Measurements from ENCODE around the gene TNPO3.
"Not testable (repeated sequence)": the region's sequence is repeated elsewhere in the genome, so short reads cannot be mapped to it uniquely, and the experiment has no call there.

Gene TNPO3

GRCh38 chr7:129014501-129015101 lies 40.3 kb downstream of the TNPO3 start:
- DNase-seq (ENCODE audit: low read depth in 2 of 2): no peak

DNA sequence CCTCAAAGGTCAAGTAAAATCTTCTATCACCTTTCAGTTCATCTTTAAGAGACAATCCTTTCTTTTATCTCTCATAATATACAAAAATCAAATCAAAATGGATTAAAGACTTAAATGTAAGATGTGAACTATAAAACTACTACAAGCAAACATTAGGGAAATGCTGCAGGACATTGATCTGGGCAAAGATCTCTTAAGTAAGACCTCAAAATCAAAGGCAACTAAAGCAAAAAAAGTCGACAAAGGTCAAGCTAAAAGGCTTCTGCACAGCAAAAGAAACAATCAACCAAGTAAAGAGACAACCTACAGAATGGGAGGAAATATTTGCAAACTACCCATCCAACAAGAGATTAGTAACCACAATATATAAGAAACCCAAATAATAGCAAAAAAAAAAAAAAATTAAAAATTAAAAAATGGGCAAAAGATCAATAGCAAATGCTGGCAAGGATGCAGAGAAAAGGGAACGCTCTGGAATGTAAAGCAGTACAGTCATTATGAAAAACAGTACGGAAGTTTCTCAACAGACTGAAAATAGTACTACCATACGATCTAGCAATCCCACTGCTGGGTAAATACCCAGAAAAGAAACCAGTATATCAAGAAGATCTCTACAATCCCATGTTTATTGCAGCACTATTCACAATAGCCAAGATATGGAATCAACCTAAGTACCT lies 41.7 kb downstream of the TNPO3 start:
- no peak for DNase-seq (ENCODE audit: low read depth in 2 of 2)

GRCh38 chr7:129012641-129013040 lies 42.3 kb downstream of the TNPO3 start:
- DNase-seq (ENCODE audit: low read depth in 2 of 2): no peak

GRCh38 chr7:129010075-129010474 lies 44.8 kb downstream of the TNPO3 start:
- no peak for DNase-seq (ENCODE audit: low read depth in 2 of 2)

GRCh38 chr7:129009437-129009836 lies 45.5 kb downstream of the TNPO3 start:
- no peak for DNase-seq (ENCODE audit: low read depth in 2 of 2)

DNA sequence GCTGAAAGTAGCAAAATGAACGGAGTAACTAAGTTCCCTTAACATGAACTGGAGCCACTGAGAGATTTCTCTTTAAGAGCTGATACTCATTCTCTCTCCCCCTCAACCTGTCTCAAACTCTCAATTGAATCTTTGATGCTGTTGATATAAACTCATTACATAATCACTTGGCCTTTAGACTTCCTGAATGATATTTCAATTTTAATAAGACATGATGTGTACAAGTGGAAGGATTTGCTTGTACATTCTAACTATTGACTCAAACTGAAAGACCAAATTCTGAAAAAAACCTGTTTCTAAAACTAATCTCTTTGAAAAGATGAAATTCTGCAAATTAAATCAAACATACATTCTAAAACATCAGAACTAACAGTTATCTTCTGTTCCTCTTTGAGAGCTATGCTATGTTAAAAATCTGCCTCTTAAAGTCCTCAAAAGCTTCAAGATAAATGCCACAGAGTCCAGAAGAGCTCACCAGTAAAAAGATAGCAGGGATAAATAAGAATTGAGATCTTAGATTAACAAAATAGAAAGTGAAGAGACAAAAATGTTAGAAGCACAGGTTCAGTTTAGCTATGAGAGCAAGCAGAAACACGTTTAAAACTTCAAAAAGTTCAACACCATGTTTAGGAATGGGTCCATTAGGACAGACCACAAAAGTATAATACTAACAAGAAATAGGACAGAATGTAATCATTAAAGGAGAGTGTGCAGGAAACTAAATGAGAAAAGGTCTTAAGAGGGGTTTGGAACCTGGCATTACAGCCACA lies 46.1 kb downstream of the TNPO3 start:
- DNase-seq (ENCODE audit: low read depth in 2 of 2): no peak

DNA sequence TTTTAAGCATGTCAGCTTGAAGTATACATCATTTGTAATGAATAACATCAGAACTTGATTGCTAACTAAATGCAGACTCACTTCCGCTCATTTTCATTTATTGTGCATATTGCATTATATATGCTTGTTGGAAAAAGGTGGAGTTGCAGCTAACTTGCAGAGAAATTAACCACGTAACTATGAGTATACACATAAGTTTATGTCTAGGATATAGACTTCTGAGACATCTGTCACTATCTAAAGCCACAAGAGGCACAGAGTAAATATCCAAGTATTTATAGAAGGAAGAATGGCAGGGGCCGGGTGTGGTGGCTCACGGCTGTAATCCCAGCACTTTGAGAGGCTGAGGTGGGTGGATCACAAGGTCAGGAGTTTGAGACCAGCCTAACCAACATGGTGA lies 47.3 kb downstream of the TNPO3 start:
- no peak for DNase-seq (ENCODE audit: low read depth in 2 of 2)

GRCh38 chr7:129006636-129007414 lies 48.1 kb downstream of the TNPO3 start:
- no peak for DNase-seq (ENCODE audit: low read depth in 2 of 2)

DNA sequence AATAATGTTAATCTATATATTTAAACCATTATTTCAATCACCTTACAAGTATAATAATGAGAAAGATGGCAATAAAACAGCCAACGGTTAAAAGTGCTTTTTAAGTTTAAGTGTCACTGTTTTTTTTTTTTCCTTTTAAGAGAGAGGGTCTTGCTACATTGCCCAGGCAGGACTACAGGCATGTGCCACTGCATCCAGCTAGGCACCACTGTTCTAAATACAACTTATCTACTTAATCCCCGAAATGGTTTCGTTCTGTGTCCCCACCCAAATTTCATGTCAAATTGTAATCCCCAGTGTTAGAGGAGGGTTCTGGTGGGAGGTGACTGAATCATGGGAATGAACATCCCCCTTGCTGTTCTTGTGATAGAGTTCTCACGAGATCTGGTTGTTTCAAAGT lies 49.7 kb downstream of the TNPO3 start:
- DNase-seq (ENCODE audit: low read depth in 2 of 2): no peak

- DNase-seq (ENCODE audit: low read depth in 2 of 2): no peak
These were observed 57.7 kb downstream of the TNPO3 start for GRCh38 chr7:128997181-128997580.

DNA sequence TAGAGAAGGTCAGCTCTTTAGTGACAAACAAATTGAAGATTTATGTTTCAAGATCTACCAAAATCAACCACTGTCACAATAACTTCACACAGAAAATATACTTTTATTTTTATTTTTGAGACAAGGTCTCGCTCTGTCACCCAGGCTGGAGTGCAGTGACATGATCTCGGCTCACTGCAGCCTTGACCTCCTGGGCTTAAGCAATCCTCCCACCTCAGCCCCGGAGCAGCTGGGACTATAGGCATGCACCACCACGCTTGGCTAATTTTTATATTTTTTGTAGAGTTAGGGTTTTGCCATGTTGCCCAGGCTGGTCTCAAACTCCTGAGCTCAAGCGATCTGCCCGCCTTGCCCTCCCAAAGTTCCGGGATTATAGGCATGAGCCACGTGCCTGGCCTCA lies 60.4 kb downstream of the TNPO3 start:
- DNase-seq (ENCODE audit: low read depth in 2 of 2): not testable (repeated sequence)

DNA sequence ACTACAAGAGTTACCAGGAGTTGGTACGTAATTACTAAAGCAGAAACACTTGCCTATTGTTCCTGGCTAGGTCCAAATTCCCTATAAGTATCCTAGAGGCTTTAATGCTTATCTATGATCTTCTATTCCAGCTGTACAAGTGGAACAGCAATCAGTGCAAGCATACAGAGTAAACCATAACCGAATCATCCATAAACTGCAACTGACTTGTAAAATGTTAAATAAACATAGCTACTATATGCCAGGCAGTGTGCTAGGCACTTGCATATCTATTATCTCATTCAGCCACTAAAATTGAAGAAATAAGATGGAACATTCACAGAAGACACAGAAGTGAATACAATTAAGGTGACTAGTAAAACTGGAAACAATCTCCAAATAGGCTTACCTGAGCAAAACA lies 61.5 kb downstream of the TNPO3 start:
- DNase-seq (ENCODE audit: low read depth in 2 of 2): no peak

- no peak for DNase-seq (ENCODE audit: low read depth in 2 of 2)
These were observed 65.0 kb downstream of the TNPO3 start for GRCh38 chr7:128989961-128990360.

GRCh38 chr7:128988372-128988771 lies 66.5 kb downstream of the TNPO3 start:
- DNase-seq (ENCODE audit: low read depth in 2 of 2): no peak

DNA sequence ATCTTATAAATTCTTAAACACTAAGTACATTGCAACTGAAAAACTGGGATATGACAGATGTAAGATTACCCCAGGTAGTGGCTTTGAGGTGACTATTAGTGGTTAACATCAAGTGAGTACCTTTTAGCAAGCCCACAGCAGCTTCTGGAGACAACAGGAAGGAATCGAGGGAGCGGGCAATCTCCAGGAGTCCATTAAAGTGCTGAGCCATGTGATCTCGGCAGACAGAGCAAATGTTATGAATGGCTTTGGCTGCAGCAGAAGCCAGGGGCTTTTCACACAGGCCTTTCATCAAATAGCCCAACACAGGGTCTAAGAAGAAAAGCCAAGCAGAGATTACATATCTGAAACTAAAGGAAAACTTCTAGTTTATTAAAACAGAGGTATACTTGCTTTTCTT lies 68.3 kb downstream of the TNPO3 start:
- no peak for DNase-seq (ENCODE audit: low read depth in 2 of 2)

DNA sequence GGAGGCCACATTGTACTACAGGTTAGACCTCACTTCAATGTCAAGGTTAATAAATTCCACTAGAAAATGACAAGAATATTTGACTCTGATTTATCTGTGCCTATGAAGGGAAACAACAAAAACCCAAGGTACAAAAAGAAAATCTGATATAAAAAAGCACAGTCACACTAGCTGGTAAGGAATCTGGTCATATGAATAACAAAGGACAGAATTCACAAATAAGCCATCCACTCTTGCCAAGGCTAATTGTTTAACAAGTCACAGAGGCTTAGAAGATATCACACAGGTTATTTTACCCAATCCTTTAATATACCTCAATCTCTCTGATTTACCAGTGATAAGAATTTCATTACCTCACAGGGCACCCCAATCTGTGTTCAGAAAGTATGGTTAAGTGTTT lies 69.3 kb downstream of the TNPO3 start:
- DNase-seq (ENCODE audit: low read depth in 2 of 2): no peak

GRCh38 chr7:128982105-128982504 lies 72.8 kb downstream of the TNPO3 start:
- no peak for DNase-seq (ENCODE audit: low read depth in 2 of 2)

DNA sequence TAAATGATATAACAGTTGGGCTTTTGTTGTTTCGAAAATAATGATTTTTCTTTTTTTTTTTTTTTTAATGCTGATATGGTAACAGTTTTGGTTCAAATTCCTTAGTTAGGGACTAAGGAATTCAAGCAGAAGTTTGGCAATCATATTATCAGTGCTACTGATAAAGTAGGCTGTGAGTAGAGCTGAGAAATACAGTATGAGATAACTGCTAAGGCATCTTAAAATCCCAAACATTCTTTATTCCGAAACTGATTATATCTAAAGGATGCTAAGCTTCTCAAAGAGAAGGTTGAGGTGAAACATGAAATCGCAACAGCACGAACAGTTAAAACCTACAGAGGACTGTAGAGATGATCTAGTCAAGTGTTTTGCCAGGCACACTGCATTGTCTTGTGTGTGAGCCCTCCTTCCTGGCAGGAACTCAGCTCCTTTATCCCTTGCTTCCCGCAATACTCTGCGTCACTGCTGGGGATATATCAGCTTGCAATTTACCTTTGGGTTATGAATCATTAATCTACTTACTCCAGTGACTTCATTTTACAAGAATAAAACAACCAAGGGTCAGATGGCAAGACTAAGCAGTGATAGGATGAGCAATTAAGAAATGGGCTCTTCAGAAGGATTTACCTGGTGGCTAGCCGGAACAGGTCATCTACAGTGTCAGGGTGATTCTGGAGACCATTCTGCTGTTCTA lies 80.5 kb downstream of the TNPO3 start:
- no peak for DNase-seq (ENCODE audit: low read depth in 2 of 2)

DNA sequence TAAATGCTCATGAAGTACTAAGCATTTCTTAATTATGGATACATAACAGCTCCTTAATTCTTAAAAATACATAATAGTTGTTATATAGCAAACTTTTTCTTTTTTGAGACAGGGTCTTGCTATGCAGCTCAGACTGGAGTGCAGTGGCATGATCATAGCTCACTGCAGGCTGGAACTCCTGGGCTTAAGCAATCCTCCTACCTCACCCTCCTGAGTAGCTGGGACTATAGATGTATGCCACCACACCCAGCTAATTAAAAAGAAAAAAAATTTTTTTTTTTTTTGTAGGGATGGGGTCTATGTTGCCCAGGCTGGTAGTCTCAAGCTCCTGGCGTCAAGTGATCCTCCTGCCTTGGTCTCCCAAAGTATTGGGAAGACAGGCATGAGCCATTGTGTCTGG lies 86.3 kb downstream of the TNPO3 start:
- no peak for DNase-seq (ENCODE audit: low read depth in 2 of 2)

DNA sequence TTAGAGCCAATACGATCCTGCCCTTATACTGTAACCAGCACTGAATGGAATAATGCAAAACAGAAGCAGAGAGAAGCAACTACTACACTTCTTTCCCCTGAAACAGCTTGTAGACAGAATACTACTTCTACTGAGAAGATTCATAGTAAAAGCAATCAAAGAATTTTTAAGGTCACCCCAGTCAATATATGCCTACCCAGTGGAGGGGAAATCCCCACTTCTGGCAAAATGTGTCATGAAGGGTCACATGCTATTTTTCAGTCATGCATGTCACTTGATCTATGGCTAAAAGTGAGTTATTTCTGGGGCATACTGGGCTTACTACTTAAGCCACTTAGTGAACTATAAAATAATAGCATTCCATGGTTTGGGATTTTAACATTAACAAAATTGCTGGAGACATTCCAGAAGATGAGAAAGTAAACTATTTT lies 91.6 kb downstream of the TNPO3 start:
- DNase-seq (ENCODE audit: low read depth in 2 of 2): no peak

GRCh38 chr7:128962899-128963298 lies 92.0 kb downstream of the TNPO3 start:
- no peak for DNase-seq (ENCODE audit: low read depth in 2 of 2)
